ENCODE results near the gene TDRD1. TPM values are rescaled to one million over a fixed set of nuclear protein-coding genes. Genes with fewer than 3 reads are reported as not detected.

Gene TDRD1
- polyA plus RNA-seq, 3 donors from 2014 or later, result not detected

GRCh38 chr10:114252092-114252491 is 72.9 kb downstream of the TDRD1 start:
- no peak overlapping the region for H3K27ac Mint-ChIP-seq

DNA sequence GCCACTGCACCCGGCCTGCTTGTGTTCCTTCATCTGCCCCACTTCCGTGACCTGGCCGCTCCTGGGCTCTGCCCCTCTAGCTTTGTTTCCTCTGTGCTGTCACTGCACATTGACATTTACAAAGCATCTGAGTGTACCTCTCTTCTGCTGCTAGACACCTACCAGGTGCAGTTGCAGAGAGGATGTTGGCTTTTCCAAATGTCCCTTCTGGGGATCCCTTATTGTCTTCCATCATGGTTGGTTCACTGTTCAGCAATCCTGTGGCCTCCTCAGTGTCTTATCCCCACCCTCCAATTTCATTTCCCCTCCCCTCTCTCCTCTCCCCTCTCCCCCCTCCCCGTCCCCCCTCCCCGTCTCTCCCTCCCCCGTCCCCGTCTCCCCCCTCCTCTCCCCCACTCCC is 73.7 kb downstream of the TDRD1 start:
- DNase-seq, result no peak
- no peak overlapping the region for H3K27ac Mint-ChIP-seq

More at GRCh38 chr10:114252092-114252491, 72.9 kb downstream of the TDRD1 start:
- Mint-ChIP-seq H3K36me3 (no peaks in the 10 kb centered on the region), H3K4me1 (peaks cover 0 to 2% of the 10 kb centered on the region in 2 donors), H3K27me3 (ENCODE audit: low read depth in 3 of 3) (peaks cover 2 to 6% (median 4%) of the 10 kb centered on the region in 3 donors), H3K9me3 (no peaks in the 10 kb centered on the region), H3K4me3 (no peak overlapping the region)
- no peak for DNase-seq

GRCh38 chr10:114255227-114255626 is 76.1 kb downstream of the TDRD1 start:
- H3K27ac Mint-ChIP-seq, result no peak overlapping the region
- no peaks in the 10 kb centered on the region for H3K9me3 Mint-ChIP-seq
- peaks cover 2 to 3% (median 2%) of the 10 kb centered on the region in 3 donors for H3K27me3 Mint-ChIP-seq (ENCODE audit: low read depth in 3 of 3)
- H3K4me1 Mint-ChIP-seq, result peaks cover 0 to 2% of the 10 kb centered on the region in 2 donors
- no peak overlapping the region for H3K4me3 Mint-ChIP-seq
- DNase-seq, result no peak
- no peaks in the 10 kb centered on the region for H3K36me3 Mint-ChIP-seq

More for the DNA sequence above, 73.7 kb downstream of the TDRD1 start:
- Mint-ChIP-seq H3K9me3 (no peaks in the 10 kb centered on the region), H3K4me3 (no peak overlapping the region), H3K4me1 (peaks cover 0 to 2% of the 10 kb centered on the region in 2 donors), H3K36me3 (no peaks in the 10 kb centered on the region), H3K27me3 (ENCODE audit: low read depth in 3 of 3) (peaks cover 2 to 6% (median 4%) of the 10 kb centered on the region in 3 donors)

GRCh38 chr10:114256008-114256765 is 77.0 kb downstream of the TDRD1 start:
- Mint-ChIP-seq H3K4me1 (peaks cover 0 to 2% of the 10 kb centered on the region in 2 donors), H3K9me3 (no peaks in the 10 kb centered on the region), H3K4me3 (no peak overlapping the region), H3K27ac (no peak overlapping the region), H3K27me3 (ENCODE audit: low read depth in 3 of 3) (peaks cover 2 to 3% (median 3%) of the 10 kb centered on the region in 3 donors), H3K36me3 (no peaks in the 10 kb centered on the region)
- DNase-seq, result no peak

DNA sequence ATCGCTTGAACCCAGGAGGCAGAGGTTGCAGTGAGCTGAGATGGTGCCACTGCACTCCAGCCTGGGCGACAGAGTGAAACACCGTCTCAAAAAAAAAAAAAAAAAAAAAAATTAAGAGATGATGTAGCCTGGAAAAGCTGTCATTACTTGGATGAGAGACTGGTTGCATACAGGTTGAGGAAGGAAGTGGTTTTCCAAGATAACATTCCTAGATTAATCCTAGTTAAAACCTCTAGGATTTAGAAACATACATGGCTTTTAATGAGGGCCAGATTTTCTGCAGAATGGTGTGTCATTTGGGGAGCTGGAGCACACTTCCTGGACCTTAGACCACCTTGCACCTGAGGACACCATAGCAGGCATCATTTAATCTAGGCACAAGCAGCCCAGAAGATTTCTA is 77.7 kb downstream of the TDRD1 start:
- H3K9me3 Mint-ChIP-seq, result no peaks in the 10 kb centered on the region
- H3K27ac Mint-ChIP-seq, result no peak overlapping the region
- H3K4me1 Mint-ChIP-seq, result peaks cover 0 to 2% of the 10 kb centered on the region in 2 donors
- no peak overlapping the region for H3K4me3 Mint-ChIP-seq
- no peaks in the 10 kb centered on the region for H3K36me3 Mint-ChIP-seq
- no peak for DNase-seq
- H3K27me3 Mint-ChIP-seq (ENCODE audit: low read depth in 3 of 3), result peaks cover 2 to 3% (median 3%) of the 10 kb centered on the region in 3 donors

- Mint-ChIP-seq H3K27ac (no peak overlapping the region), H3K4me3 (no peak overlapping the region)
- DNase-seq, result no peak
Observed at GRCh38 chr10:114257498-114257897, 78.3 kb downstream of the TDRD1 start.

GRCh38 chr10:114258274-114258840 is 79.2 kb downstream of the TDRD1 start:
- no peaks in the 10 kb centered on the region for H3K9me3 Mint-ChIP-seq
- no peak overlapping the region for H3K27ac Mint-ChIP-seq
- H3K4me3 Mint-ChIP-seq, result no peak overlapping the region
- DNase-seq, result no peak
- peaks cover 0 to 3% (median 1%) of the 10 kb centered on the region in 3 donors for H3K27me3 Mint-ChIP-seq (ENCODE audit: low read depth in 3 of 3)
- H3K4me1 Mint-ChIP-seq, result peaks cover 0 to 2% of the 10 kb centered on the region in 2 donors
- no peaks in the 10 kb centered on the region for H3K36me3 Mint-ChIP-seq

More at GRCh38 chr10:114257498-114257897, 78.3 kb downstream of the TDRD1 start:
- peaks cover 2 to 3% (median 3%) of the 10 kb centered on the region in 3 donors for H3K27me3 Mint-ChIP-seq (ENCODE audit: low read depth in 3 of 3)
- no peaks in the 10 kb centered on the region for H3K36me3 Mint-ChIP-seq
- no peaks in the 10 kb centered on the region for H3K9me3 Mint-ChIP-seq
- H3K4me1 Mint-ChIP-seq, result peaks cover 0 to 2% of the 10 kb centered on the region in 2 donors

- H3K27ac Mint-ChIP-seq, result no peak overlapping the region
- H3K27me3 Mint-ChIP-seq (ENCODE audit: low read depth in 3 of 3), result peaks cover 0 to 1% (median 0%) of the 10 kb centered on the region in 3 donors
- no peak for DNase-seq
- no peaks in the 10 kb centered on the region for H3K4me1 Mint-ChIP-seq
- H3K4me3 Mint-ChIP-seq, result no peak overlapping the region
- H3K9me3 Mint-ChIP-seq, result no peaks in the 10 kb centered on the region
- no peaks in the 10 kb centered on the region for H3K36me3 Mint-ChIP-seq
Observed at GRCh38 chr10:114259824-114260223, 80.7 kb downstream of the TDRD1 start.

- no peaks in the 10 kb centered on the region for H3K4me1 Mint-ChIP-seq
- DNase-seq, result no peak
- no peak overlapping the region for H3K27ac Mint-ChIP-seq
- no peaks in the 10 kb centered on the region for H3K36me3 Mint-ChIP-seq
- H3K9me3 Mint-ChIP-seq, result no peaks in the 10 kb centered on the region
- no peak overlapping the region for H3K4me3 Mint-ChIP-seq
- peaks cover 0 to 1% (median 0%) of the 10 kb centered on the region in 3 donors for H3K27me3 Mint-ChIP-seq (ENCODE audit: low read depth in 3 of 3)
Observed at GRCh38 chr10:114260366-114260765, 81.2 kb downstream of the TDRD1 start.

- Mint-ChIP-seq H3K27me3 (ENCODE audit: low read depth in 3 of 3) (peaks cover 0 to 1% (median 0%) of the 10 kb centered on the region in 3 donors), H3K9me3 (no peaks in the 10 kb centered on the region), H3K27ac (no peak overlapping the region), H3K36me3 (no peaks in the 10 kb centered on the region), H3K4me3 (no peak overlapping the region), H3K4me1 (no peaks in the 10 kb centered on the region)
- no peak for DNase-seq
Observed at GRCh38 chr10:114261076-114261475, 81.9 kb downstream of the TDRD1 start.

DNA sequence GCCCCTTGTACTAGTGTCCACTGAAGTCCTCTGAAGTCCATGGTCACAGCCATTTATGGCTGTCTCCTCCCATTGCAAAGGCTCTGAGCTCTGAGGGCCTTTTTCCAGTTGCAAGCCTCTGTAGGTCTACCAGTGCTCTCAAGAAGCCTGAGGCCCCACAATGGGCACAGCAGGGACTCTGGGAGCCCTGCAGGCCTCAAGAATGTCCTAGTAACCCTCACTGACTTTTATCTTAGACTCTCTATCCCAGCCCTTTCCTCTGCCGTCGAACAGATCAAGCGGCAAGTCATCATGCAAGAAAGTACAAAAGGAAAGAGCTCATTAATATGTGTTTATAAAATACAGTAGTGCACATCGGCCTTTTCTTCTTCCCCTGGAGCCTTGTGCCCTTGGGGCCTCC is 83.3 kb downstream of the TDRD1 start:
- Mint-ChIP-seq H3K4me1 (no peaks in the 10 kb centered on the region), H3K27me3 (ENCODE audit: low read depth in 3 of 3) (peaks cover 0 to 1% (median 0%) of the 10 kb centered on the region in 3 donors), H3K4me3 (no peak overlapping the region), H3K9me3 (no peaks in the 10 kb centered on the region), H3K27ac (no peak overlapping the region), H3K36me3 (no peaks in the 10 kb centered on the region)
- no peak for DNase-seq

GRCh38 chr10:114265392-114266053 is 86.4 kb downstream of the TDRD1 start:
- DNase-seq, result no peak
- Mint-ChIP-seq H3K36me3 (no peaks in the 10 kb centered on the region), H3K4me1 (no peaks in the 10 kb centered on the region), H3K9me3 (no peaks in the 10 kb centered on the region), H3K4me3 (no peak overlapping the region), H3K27ac (no peak overlapping the region), H3K27me3 (ENCODE audit: low read depth in 3 of 3) (no peaks in the 10 kb centered on the region)

DNA sequence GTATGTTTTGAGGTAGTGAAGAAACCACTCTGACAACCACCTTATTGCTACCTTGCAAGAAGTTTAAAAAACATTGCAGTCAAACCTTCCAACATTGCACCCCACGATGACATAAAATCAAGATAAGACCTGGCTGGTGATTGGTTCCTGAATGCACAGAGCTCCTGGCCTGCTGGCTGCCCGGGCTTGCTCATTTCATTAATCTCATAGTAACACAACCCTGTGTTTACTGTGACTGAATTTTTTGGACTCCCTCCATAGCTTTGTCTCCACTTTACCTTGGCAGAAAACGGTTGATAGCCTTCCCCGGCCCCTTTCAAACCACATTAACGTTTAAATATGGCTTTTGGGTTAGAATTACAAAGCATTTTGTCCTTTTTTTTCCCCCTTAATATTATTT is 87.4 kb downstream of the TDRD1 start:
- Mint-ChIP-seq H3K36me3 (no peaks in the 10 kb centered on the region), H3K9me3 (no peaks in the 10 kb centered on the region)

More for the DNA sequence above, 87.4 kb downstream of the TDRD1 start:
- DNase-seq, result no peak
- Mint-ChIP-seq H3K27ac (no peak overlapping the region), H3K4me3 (no peak overlapping the region), H3K4me1 (no peaks in the 10 kb centered on the region), H3K27me3 (ENCODE audit: low read depth in 3 of 3) (peaks cover 0 to 2% (median 0%) of the 10 kb centered on the region in 3 donors)

All from immature natural killer cell (primary cell).